Measurements from ENCODE around the gene MGLL.

MGLL gene

GRCh38 chr3:127751163-127751621 lies 71.1 kb downstream of the MGLL start:
- no peak for DNase-seq

- peak in 1 of 2 experiments; percentile 13 for DNase-seq
These were observed 71.9 kb downstream of the MGLL start for GRCh38 chr3:127750226-127751031.

- no peak for DNase-seq
These were observed 72.5 kb downstream of the MGLL start for GRCh38 chr3:127749787-127750225.

GRCh38 chr3:127749361-127749760 lies 73.0 kb downstream of the MGLL start:
- DNase-seq, result no peak

GRCh38 chr3:127748754-127749327 lies 73.5 kb downstream of the MGLL start:
- no peak for DNase-seq

GRCh38 chr3:127747751-127748521 lies 74.4 kb downstream of the MGLL start:
- no peak for DNase-seq

GRCh38 chr3:127747066-127747465 lies 75.2 kb downstream of the MGLL start:
- no peak for DNase-seq

GRCh38 chr3:127746400-127747057 lies 75.8 kb downstream of the MGLL start:
- no peak for DNase-seq

GRCh38 chr3:127745656-127746399 lies 76.5 kb downstream of the MGLL start:
- DNase-seq, result peak in 1 of 2 experiments; percentile 11

GRCh38 chr3:127744875-127745274 lies 77.4 kb downstream of the MGLL start:
- no peak for DNase-seq

GRCh38 chr3:127744253-127744815 lies 78.0 kb downstream of the MGLL start:
- DNase-seq, result peak in 1 of 2 experiments; percentile 27

GRCh38 chr3:127743351-127744252 lies 78.7 kb downstream of the MGLL start:
- DNase-seq, result peak in 1 of 2 experiments; percentile 23

- peak in 1 of 2 experiments; percentile 60 for DNase-seq
These were observed 79.7 kb downstream of the MGLL start for GRCh38 chr3:127742580-127742979.

GRCh38 chr3:127741690-127742089 lies 80.6 kb downstream of the MGLL start:
- DNase-seq, result no peak

GRCh38 chr3:127741246-127741645 lies 81.1 kb downstream of the MGLL start:
- DNase-seq, result no peak

- DNase-seq, result no peak
These were observed 82.0 kb downstream of the MGLL start for GRCh38 chr3:127740136-127740915.

- no peak for DNase-seq
These were observed 82.8 kb downstream of the MGLL start for GRCh38 chr3:127739347-127740135.

GRCh38 chr3:127738192-127738840 lies 84.0 kb downstream of the MGLL start:
- DNase-seq, result peak in 1 of 2 experiments; percentile 38

All from cerebellar nuclear complex (tissue), 1 donor.